A673 (cell line): ENCODE measurements around the gene SAP30BP.

Experiments used
- CTCF ChIP-seq: fragments of 300-800, 200-600 bp; sonication (generic); conservative IDR thresholded peaks from 2 replicates; pipeline ENCODE4 v1.5.1; 2017; ENCODE audit warnings: low read depth, mild to moderate bottlenecking, antibody characterized with exemption, low read length, moderate library complexity, mixed read lengths
- EZH2 ChIP-seq: fragments of 200-600 bp; sonication (generic); IDR thresholded peaks from 2 replicates; pipeline ENCODE4 v1.6.1; 2017; ENCODE audit warnings: borderline replicate concordance, low read depth, mild to moderate bottlenecking, mixed read lengths, antibody characterized with exemption, low read length; ENCODE audit not compliant: poor library complexity, severe bottlenecking

DNA sequence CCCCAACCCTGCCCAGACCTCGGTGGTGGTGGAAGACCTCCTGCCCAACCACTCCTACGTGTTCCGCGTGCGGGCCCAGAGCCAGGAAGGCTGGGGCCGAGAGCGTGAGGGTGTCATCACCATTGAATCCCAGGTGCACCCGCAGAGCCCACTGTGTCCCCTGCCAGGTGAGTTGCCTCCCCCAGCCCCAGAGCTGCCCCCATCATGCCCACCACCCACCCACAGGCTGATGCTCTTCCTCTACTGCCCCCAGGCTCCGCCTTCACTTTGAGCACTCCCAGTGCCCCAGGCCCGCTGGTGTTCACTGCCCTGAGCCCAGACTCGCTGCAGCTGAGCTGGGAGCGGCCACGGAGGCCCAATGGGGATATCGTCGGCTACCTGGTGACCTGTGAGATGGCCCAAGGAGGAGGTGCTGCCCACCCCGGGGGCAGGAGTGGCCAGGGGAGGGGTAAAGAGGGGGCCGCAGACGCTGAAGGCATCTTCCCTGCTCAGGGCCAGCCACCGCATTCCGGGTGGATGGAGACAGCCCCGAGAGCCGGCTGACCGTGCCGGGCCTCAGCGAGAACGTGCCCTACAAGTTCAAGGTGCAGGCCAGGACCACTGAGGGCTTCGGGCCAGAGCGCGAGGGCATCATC is 89.4 kb downstream of the SAP30BP start:
- TF ChIP-seq CTCF, result no peak
- no peak for TF ChIP-seq EZH2
